ENCODE data around the gene SYT1. TPM values are rescaled to one million over a fixed set of nuclear protein-coding genes. Genes with fewer than 3 reads are reported as not detected.

Gene SYT1
- total RNA-seq, 1 experiment from 2014 or later, result 15.8 TPM

- Histone ChIP-seq H3K4me1 (ENCODE audit: insufficient read depth, low read length) (no peaks in the 10 kb centered on the region), H2AK5ac (ENCODE audit: insufficient read length, low read length) (no peak overlapping the region), H3K23ac (ENCODE audit: insufficient read length, low read depth, low read length) (no peak overlapping the region), H3K27ac (ENCODE audit: insufficient read length, low read depth, low read length) (no peak overlapping the region), H3K14ac (ENCODE audit: insufficient read depth, low read length) (no peak overlapping the region), H2AFZ (ENCODE audit: low read length) (no peak overlapping the region), H3K79me2 (ENCODE audit: insufficient read depth, low read length) (no peaks in the 10 kb centered on the region), H3K4me2 (ENCODE audit: insufficient read depth, insufficient read length, low read length) (no peak overlapping the region), H3T11ph (ENCODE audit: low read length) (no peak overlapping the region), H3K9ac (ENCODE audit: extremely low read depth, insufficient read length, low read length) (no peak overlapping the region), H3K56ac (ENCODE audit: insufficient read length, low read depth, low read length) (no peak overlapping the region), H3K9me3 (ENCODE audit: control insufficient read depth, low read depth, low read length) (no peaks in the 10 kb centered on the region), H4K91ac (ENCODE audit: insufficient read length, low read depth, low read length) (no peak overlapping the region), H3K27me3 (ENCODE audit: insufficient read depth, low read length) (no peaks in the 10 kb centered on the region), H2BK5ac (ENCODE audit: insufficient read length, low read length) (no peak overlapping the region), H3K4ac (ENCODE audit: low read depth, low read length) (no peak overlapping the region), H4K5ac (ENCODE audit: insufficient read length, low read depth, low read length) (no peak overlapping the region), H3K23me2 (ENCODE audit: insufficient read length, low read depth, low read length, poor library complexity, severe bottlenecking) (no peaks in the 10 kb centered on the region), H4K20me1 (ENCODE audit: control insufficient read depth, insufficient read depth, insufficient read length) (no peaks in the 10 kb centered on the region), H3K79me1 (ENCODE audit: insufficient read depth, low read depth, low read length, poor library complexity, severe bottlenecking) (no peaks in the 10 kb centered on the region), H2BK15ac (ENCODE audit: low read depth, low read length) (no peak overlapping the region), H3K18ac (ENCODE audit: insufficient read length, low read depth, low read length) (no peak overlapping the region), H2BK12ac (ENCODE audit: insufficient read length, low read depth, low read length) (no peak overlapping the region), H2BK120ac (ENCODE audit: low read depth, low read length, poor library complexity, severe bottlenecking) (no peak overlapping the region), H2BK20ac (ENCODE audit: low read depth, low read length, poor library complexity, severe bottlenecking) (no peak overlapping the region), H4K8ac (replicated peaks; ENCODE audit: insufficient read length, low read depth, low read length) (no peak overlapping the region)
- Mint-ChIP-seq H3K4me1 (no peaks in the 10 kb centered on the region), H3K9me3 (no peaks in the 10 kb centered on the region), H3K27ac (no peak overlapping the region), H3K4me3 (no peak overlapping the region), H3K27me3 (ENCODE audit: low read depth) (no peaks in the 10 kb centered on the region), H3K36me3 (ENCODE audit: insufficient read depth in 1 of 3, low read depth in 3 of 3) (no peaks in the 10 kb centered on the region)
- DNase-seq, result no peak
- no CpG with 5 or more reads among the region's 2 CpGs for WGBS (ENCODE audit: extremely low coverage, insufficient read length, low lambda C conversion rate)
- no peak for TF ChIP-seq CTCF (conservative IDR thresholded peaks at IDR 0.05)
These were observed 101.5 kb downstream of the SYT1 start for GRCh38 chr12:78966062-78966461.

Data from H9 (cell line).